ENCODE measurements around the gene ZNF263.

DNA sequence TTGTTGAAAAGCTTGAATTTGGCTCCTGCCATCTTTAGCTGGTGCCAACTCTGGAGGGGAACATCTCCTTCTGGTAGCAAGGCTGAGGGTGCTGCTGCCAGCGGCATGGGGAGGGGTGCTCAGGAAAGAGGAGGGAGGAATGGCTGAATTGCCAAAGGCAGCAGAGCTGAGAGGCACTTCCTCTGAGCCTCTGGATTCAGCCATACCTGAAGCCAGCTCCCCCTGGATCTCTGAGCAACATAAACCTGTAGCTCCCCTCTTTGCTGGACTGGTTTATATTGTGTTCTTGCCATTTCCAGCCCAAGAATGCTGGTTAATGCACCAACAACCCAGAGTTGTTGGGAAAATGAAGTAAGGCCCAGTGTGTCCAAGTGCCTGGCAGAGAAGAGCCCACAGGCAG lies 34.3 kb upstream of the ZNF263 start:
- TF ChIP-seq, protein P1, sequence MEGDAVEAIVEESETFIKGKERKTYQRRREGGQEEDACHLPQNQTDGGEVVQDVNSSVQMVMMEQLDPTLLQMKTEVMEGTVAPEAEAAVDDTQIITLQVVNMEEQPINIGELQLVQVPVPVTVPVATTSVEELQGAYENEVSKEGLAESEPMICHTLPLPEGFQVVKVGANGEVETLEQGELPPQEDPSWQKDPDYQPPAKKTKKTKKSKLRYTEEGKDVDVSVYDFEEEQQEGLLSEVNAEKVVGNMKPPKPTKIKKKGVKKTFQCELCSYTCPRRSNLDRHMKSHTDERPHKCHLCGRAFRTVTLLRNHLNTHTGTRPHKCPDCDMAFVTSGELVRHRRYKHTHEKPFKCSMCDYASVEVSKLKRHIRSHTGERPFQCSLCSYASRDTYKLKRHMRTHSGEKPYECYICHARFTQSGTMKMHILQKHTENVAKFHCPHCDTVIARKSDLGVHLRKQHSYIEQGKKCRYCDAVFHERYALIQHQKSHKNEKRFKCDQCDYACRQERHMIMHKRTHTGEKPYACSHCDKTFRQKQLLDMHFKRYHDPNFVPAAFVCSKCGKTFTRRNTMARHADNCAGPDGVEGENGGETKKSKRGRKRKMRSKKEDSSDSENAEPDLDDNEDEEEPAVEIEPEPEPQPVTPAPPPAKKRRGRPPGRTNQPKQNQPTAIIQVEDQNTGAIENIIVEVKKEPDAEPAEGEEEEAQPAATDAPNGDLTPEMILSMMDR (conservative IDR thresholded peaks at IDR 0.05 in 1 of 2, IDR thresholded peaks at IDR 0.05 in 1 of 2; ENCODE audit: extremely low read depth in 1 of 2, insufficient read depth in 1 of 2, low read depth in 1 of 2, low read length in 2 of 2): no peak
- TF ChIP-seq EZH2 (IDR thresholded peaks at IDR 0.05; ENCODE audit: borderline replicate concordance, low read length): no peak
